HCT116 (cell line): ENCODE measurements around the gene IL1RAPL2. TPM values are rescaled to one million over a fixed set of nuclear protein-coding genes. Genes with fewer than 3 reads are reported as not detected.
"Not testable (repeated sequence)": the region's sequence is repeated elsewhere in the genome, so short reads cannot be mapped to it uniquely, and the experiment has no call there.

ENCODE experiments used
- ATAC-seq: fragments of 200-7000 bp; cut with Tn5 transposase; 2 replicates; pipeline ENCODE4 v1.9.1; 2020; ENCODE audit warnings: mild to moderate bottlenecking, moderate library complexity
- BruUV-seq: library from RNA; stranded (reverse); fragments of 400-500 nt; replicated peaks from 2 replicates; lab custom pipeline; 2021; lab: Mats Ljungman, UMichigan
- CTCF ChIA-PET: fragments of 300-600 bp; sonication (Branson Sonifier 250); formaldehyde crosslinking; loops from one replicate; lab custom pipeline; 2021; ENCODE audit warnings: antibody characterized with exemption; lab: Charles Lee
- POLR2A ChIA-PET: fragments of 300-600, 350-600 bp; sonication (Branson Sonifier 250); formaldehyde crosslinking; loops from one replicate; lab custom pipeline; 2021; ENCODE audit warnings: antibody characterized with exemption; lab: Charles Lee
- RAD21 ChIA-PET, 2 experiments: fragments of 300-600 bp; sonication (Branson Sonifier 250); formaldehyde crosslinking; loops; one replicate each; lab custom pipeline; 2023; ENCODE audit warnings: low total read pairs in 2 of 2; ENCODE audit not compliant: uncharacterized antibody in 2 of 2, unreplicated experiment in 2 of 2, low non-redundant PET in 1 of 2; lab: Charles Lee
- DNase-seq: peaks from one replicate; pipeline ENCODE4 v3.0.0-alpha.2; 2010; ENCODE audit warnings: low read depth, low spot score
- H2AFZ ChIP-seq: fragments of 200-600 bp; shearing (Covaris generic), sonication (generic); 2 replicates; pipeline ENCODE4 v1.6.1; 2017; ENCODE audit warnings: low read depth, mixed run types, mixed read lengths, antibody characterized with exemption, low read length; ENCODE audit not compliant: poor library complexity, severe bottlenecking
- H3K27ac ChIP-seq: 2 replicates; pipeline ENCODE4 v1.5.1; 2012; ENCODE audit warnings: low read depth, low read length
- H3K27me3 ChIP-seq: fragments of 200-600 bp; sonication (generic); 2 replicates; pipeline ENCODE4 v1.6.1; 2016; ENCODE audit warnings: mixed run types, low read length, mixed read lengths; ENCODE audit not compliant: insufficient read depth
- H3K36me3 ChIP-seq, 2 experiments: fragments of 200-500 bp in 1 of 2; fragments of 200-600 bp in 1 of 2; sonication (Bioruptor generic) in 1 of 2; sonication (generic) in 1 of 2; 2 replicates each; pipeline versions ENCODE4 v1.5.1 to v1.6.1; 2014 to 2016; ENCODE audit warnings: low read length in 2 of 2, inconsistent platforms in 1 of 2, mixed read lengths in 1 of 2, mixed run types in 1 of 2; ENCODE audit not compliant: insufficient read depth in 2 of 2, control insufficient read depth in 1 of 2
- H3K4me1 ChIP-seq, 2 experiments: fragments of 200-600 bp in 1 of 2; sonication (generic) in 1 of 2; 2 replicates each; pipeline versions ENCODE4 v1.5.1 to v1.6.1; 2012 to 2017; ENCODE audit warnings: low read length in 2 of 2, inconsistent platforms in 1 of 2, mild to moderate bottlenecking in 1 of 2, mixed read lengths in 1 of 2, mixed run types in 1 of 2, moderate library complexity in 1 of 2; ENCODE audit not compliant: insufficient read depth in 2 of 2, control insufficient read depth in 1 of 2
- H3K4me2 ChIP-seq: fragments of 200-600 bp; sonication (generic); 2 replicates; pipeline ENCODE4 v1.6.1; 2017; ENCODE audit warnings: mixed run types, low read length, mixed read lengths
- H3K4me3 ChIP-seq, 2 experiments: fragments of 200-600 bp in 1 of 2; sonication (generic) in 1 of 2; replicated peaks in 1 of 2; 2 replicates each; pipeline ENCODE4 v1.5.1; 2011 to 2016; ENCODE audit warnings: low read length in 2 of 2, control low read depth in 1 of 2, low read depth in 1 of 2, mild to moderate bottlenecking in 1 of 2, mixed read lengths in 1 of 2, mixed run types in 1 of 2
- H3K79me2 ChIP-seq: fragments of 200-600 bp; sonication (generic); 2 replicates; pipeline ENCODE4 v1.6.1; 2017; ENCODE audit warnings: mild to moderate bottlenecking, mixed run types, low read length, moderate library complexity, mixed read lengths; ENCODE audit not compliant: insufficient read depth
- H3K9ac ChIP-seq: fragments of 200-600 bp; sonication (generic); 2 replicates; pipeline ENCODE4 v1.6.1; 2016; ENCODE audit warnings: low read length, mixed read lengths
- H3K9me2 ChIP-seq: fragments of 200-600 bp; sonication (generic), shearing (Covaris generic); 2 replicates; pipeline ENCODE4 v1.6.1; 2017; ENCODE audit warnings: mixed run types, mild to moderate bottlenecking, moderate library complexity; ENCODE audit not compliant: insufficient read depth
- H3K9me3 ChIP-seq, 2 experiments: fragments of 200-500 bp in 1 of 2; fragments of 200-600 bp in 1 of 2; sonication (Bioruptor generic) in 1 of 2; sonication (generic) in 1 of 2; 2 replicates each; pipeline ENCODE4 v1.6.1; 2014 to 2017; ENCODE audit warnings: low read length in 2 of 2, mixed read lengths in 2 of 2, inconsistent platforms in 1 of 2, low read depth in 1 of 2, mild to moderate bottlenecking in 1 of 2, mixed run types in 1 of 2, moderate library complexity in 1 of 2; ENCODE audit not compliant: control insufficient read depth in 1 of 2, insufficient read depth in 1 of 2
- H4K20me1 ChIP-seq: fragments of 200-600 bp; sonication (generic), shearing (Covaris generic); 2 replicates; pipeline ENCODE4 v1.6.1; 2017; ENCODE audit warnings: mixed run types, mild to moderate bottlenecking, moderate library complexity; ENCODE audit not compliant: insufficient read depth
- CBX3 ChIP-seq: IDR thresholded peaks from 2 replicates; pipeline ENCODE4 v1.6.1; 2012; ENCODE audit warnings: low read depth
- CEBPB ChIP-seq: IDR thresholded peaks from 2 replicates; pipeline ENCODE4 v1.6.1; 2012; ENCODE audit warnings: low read depth
- ELF1 ChIP-seq: IDR thresholded peaks from 2 replicates; pipeline ENCODE4 v1.6.1; 2012; ENCODE audit warnings: low read depth, borderline replicate concordance
- EZH2 ChIP-seq: fragments of 200-600 bp; sonication (generic); IDR thresholded peaks from 2 replicates; pipeline ENCODE4 v1.6.1; 2017; ENCODE audit warnings: antibody characterized with exemption, mixed run types
- EZH2phosphoT487 ChIP-seq: fragments of 200-600 bp; IDR thresholded peaks from 2 replicates; pipeline ENCODE4 v1.6.1; 2018; ENCODE audit warnings: antibody characterized with exemption, borderline replicate concordance
- FOSL1 ChIP-seq: IDR thresholded peaks from 2 replicates; pipeline ENCODE4 v1.6.1; 2012; ENCODE audit warnings: low read depth
- JUND ChIP-seq: IDR thresholded peaks from 2 replicates; pipeline ENCODE4 v1.6.1; 2012
- POLR2A ChIP-seq: IDR thresholded peaks from 2 replicates; pipeline ENCODE4 v1.7.0; 2011; ENCODE audit warnings: borderline replicate concordance; ENCODE audit not compliant: insufficient read depth, insufficient read length; ENCODE audit errors: extremely low read depth
- POLR2AphosphoS5 ChIP-seq: IDR thresholded peaks from 2 replicates; pipeline ENCODE4 v1.6.1; 2011; ENCODE audit warnings: mild to moderate bottlenecking, low read depth, low read length, moderate library complexity
- TCF7L2 ChIP-seq: IDR thresholded peaks from 2 replicates; pipeline ENCODE4 v1.7.0; 2011; ENCODE audit warnings: borderline replicate concordance, inconsistent platforms; ENCODE audit not compliant: insufficient read depth, insufficient read length; ENCODE audit errors: extremely low read depth
- ZNF274 ChIP-seq: fragments of 200-500 bp; sonication (Bioruptor generic); IDR thresholded peaks from 2 replicates; pipeline ENCODE4 v1.6.1; 2014; ENCODE audit warnings: mild to moderate bottlenecking, low read depth, low read length, inconsistent platforms
- intact Hi-C: fragments of 100-400 bp; cut with micrococcal nuclease; formaldehyde crosslinking; loops from 2 replicates; pipeline ENCODE4 v1.10.0; 2022
- total RNA-seq: library from RNA; stranded (reverse); gene quantifications from one replicate; pipeline ENCODE4 v1.2.1, GENCODE V29; 2021; ENCODE audit not compliant: unreplicated experiment
- TF ChIP-seq, protein P1 (sequence below): IDR thresholded peaks from 2 replicates; pipeline ENCODE4 v1.6.1; 2012; ENCODE audit warnings: low read depth
- TF ChIP-seq, protein P2 (sequence below): IDR thresholded peaks from 2 replicates; pipeline ENCODE4 v1.6.1; 2011; ENCODE audit warnings: mild to moderate bottlenecking, low read length, moderate library complexity; ENCODE audit not compliant: insufficient replicate concordance; ENCODE audit errors: extremely low read depth

Gene IL1RAPL2
- total RNA-seq, 1 experiment from 2014 or later, result not detected

DNA sequence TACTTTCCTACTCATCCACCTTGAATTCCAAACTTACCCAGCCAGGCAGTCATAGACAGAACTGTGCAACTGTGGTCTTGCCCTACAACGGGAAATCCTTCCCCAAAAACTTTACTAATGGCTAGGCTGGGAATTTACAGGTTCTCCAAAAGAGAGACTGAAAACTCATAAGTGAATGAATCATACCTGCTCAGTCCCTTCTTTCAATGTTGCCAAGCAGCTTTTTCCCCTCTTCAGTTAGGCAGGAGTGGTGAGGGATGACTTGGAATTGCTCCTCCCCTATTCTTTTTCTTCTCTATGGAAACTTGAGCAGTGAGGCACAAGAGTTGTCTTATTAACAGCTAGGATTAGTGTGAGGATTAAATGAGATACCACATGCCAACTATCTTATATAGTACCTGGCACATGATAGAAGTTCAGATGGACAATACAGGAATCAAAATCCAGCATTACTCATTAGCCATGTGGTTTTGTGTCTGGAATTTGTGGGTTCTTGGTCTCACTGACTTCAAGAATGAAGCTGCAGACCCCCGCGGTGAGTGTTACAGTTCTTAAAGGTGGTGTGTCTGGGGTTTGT, 548.6 kb downstream of the IL1RAPL2 start:
- TF ChIP-seq, protein P1, sequence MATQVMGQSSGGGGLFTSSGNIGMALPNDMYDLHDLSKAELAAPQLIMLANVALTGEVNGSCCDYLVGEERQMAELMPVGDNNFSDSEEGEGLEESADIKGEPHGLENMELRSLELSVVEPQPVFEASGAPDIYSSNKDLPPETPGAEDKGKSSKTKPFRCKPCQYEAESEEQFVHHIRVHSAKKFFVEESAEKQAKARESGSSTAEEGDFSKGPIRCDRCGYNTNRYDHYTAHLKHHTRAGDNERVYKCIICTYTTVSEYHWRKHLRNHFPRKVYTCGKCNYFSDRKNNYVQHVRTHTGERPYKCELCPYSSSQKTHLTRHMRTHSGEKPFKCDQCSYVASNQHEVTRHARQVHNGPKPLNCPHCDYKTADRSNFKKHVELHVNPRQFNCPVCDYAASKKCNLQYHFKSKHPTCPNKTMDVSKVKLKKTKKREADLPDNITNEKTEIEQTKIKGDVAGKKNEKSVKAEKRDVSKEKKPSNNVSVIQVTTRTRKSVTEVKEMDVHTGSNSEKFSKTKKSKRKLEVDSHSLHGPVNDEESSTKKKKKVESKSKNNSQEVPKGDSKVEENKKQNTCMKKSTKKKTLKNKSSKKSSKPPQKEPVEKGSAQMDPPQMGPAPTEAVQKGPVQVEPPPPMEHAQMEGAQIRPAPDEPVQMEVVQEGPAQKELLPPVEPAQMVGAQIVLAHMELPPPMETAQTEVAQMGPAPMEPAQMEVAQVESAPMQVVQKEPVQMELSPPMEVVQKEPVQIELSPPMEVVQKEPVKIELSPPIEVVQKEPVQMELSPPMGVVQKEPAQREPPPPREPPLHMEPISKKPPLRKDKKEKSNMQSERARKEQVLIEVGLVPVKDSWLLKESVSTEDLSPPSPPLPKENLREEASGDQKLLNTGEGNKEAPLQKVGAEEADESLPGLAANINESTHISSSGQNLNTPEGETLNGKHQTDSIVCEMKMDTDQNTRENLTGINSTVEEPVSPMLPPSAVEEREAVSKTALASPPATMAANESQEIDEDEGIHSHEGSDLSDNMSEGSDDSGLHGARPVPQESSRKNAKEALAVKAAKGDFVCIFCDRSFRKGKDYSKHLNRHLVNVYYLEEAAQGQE, result no peak
- no peak for TF ChIP-seq EZH2phosphoT487
- no peak for TF ChIP-seq JUND
- TF ChIP-seq ZNF274, result no peak
- TF ChIP-seq ELF1, result no peak
- TF ChIP-seq POLR2AphosphoS5, result no peak
- TF ChIP-seq TCF7L2, result no peak
- no peak for TF ChIP-seq EZH2
- TF ChIP-seq FOSL1, result no peak
- no peak for TF ChIP-seq CBX3
- no peak for TF ChIP-seq POLR2A
- TF ChIP-seq CEBPB, result no peak
- TF ChIP-seq, protein P2, sequence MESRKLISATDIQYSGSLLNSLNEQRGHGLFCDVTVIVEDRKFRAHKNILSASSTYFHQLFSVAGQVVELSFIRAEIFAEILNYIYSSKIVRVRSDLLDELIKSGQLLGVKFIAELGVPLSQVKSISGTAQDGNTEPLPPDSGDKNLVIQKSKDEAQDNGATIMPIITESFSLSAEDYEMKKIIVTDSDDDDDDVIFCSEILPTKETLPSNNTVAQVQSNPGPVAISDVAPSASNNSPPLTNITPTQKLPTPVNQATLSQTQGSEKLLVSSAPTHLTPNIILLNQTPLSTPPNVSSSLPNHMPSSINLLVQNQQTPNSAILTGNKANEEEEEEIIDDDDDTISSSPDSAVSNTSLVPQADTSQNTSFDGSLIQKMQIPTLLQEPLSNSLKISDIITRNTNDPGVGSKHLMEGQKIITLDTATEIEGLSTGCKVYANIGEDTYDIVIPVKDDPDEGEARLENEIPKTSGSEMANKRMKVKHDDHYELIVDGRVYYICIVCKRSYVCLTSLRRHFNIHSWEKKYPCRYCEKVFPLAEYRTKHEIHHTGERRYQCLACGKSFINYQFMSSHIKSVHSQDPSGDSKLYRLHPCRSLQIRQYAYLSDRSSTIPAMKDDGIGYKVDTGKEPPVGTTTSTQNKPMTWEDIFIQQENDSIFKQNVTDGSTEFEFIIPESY, result no peak
- TF ChIP-seq, all 23 proteins: peak for 0
- Histone ChIP-seq H4K20me1 (no peaks in the 10 kb centered on the region), H3K27ac (no peak overlapping the region), H3K4me1 (no peaks in the 10 kb centered on the region), H3K4me2 (no peak overlapping the region), H3K9ac (no peak overlapping the region), H3K4me3 (no peak overlapping the region), H3K27me3 (no peaks in the 10 kb centered on the region), H3K9me3 (no peaks in the 10 kb centered on the region), H3K79me2 (no peaks in the 10 kb centered on the region), H2AFZ (no peak overlapping the region), H3K9me2 (no peaks in the 10 kb centered on the region), H3K36me3 (no peaks in the 10 kb centered on the region)
- ChIA-PET POLR2A (no interaction called here), CTCF (no interaction called here), RAD21 (no interaction called here)
- intact Hi-C loops, result no loop called here
- no peak for ATAC-seq
- no TSS peak for BruUV-seq
- DNase-seq, result no peak

DNA sequence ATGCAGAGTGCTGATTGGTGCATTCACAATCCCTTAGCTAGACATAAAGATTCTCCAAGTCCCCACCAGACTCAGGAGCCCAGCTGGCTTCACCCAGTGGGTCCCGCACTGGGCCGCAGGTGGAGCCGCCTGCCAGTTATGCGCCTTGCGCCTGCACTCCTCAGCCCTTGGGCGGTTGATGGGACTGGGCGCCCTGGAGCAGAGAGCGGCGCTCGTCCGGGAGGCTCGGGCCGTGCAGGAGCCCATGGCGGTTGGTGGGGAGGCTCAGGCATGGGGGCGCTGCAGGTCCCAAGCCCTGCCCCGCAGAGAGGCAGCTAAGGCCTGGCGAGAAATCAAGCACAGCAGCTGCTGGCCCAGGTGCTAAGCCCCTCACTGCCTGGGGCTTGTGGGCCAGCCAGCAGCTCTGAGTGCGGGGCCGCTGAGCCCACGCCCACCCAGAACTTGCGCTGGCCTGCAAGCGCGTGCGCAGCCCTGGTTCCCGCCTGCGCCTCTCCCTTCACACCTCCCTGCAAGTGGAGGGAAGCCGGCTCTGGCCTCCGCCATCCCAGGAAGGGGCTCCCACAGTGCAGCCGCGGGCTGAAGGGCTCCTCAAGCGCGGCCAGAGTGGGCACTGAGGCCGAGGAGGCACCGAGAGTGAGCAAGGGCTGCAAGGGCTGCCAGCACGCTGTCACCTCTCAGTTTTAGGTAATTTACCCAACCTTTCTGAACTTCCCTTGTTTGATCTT, 549.8 kb downstream of the IL1RAPL2 start:
- not testable (repeated sequence) for DNase-seq, ATAC-seq, BruUV-seq

More for the DNA sequence above, 549.8 kb downstream of the IL1RAPL2 start:
- H3K9me2 ChIP-seq, RAD21 ChIA-PET, H3K4me3 ChIP-seq, H3K4me2 ChIP-seq, H2AFZ ChIP-seq, H3K9ac ChIP-seq, H3K27ac ChIP-seq, POLR2A ChIA-PET, H3K9me3 ChIP-seq, intact Hi-C loops, H3K79me2 ChIP-seq, H3K4me1 ChIP-seq, H3K36me3 ChIP-seq, H3K27me3 ChIP-seq, H4K20me1 ChIP-seq, CTCF ChIA-PET: not testable (repeated sequence)
